Astrocyte (in vitro differentiated cells and primary cell): ENCODE results near the gene CROCC. TPM values are rescaled to one million over a fixed set of nuclear protein-coding genes. Genes with fewer than 3 reads are reported as not detected.

ENCODE experiments used
- DNase-seq: peaks from one replicate; pipeline ENCODE4 v3.0.0-alpha.2; 2010; ENCODE audit warnings: low read depth
- FAIRE-seq: peaks from 2 replicates; lab custom pipeline; 2011; peaks lifted over from hg19 to GRCh38; lab: Jason Lieb, UNC
- H2AFZ ChIP-seq: 2 replicates; pipeline ENCODE4 v1.6.0; 2012; ENCODE audit warnings: low read depth, low read length, inconsistent platforms
- H3K27ac ChIP-seq: 2 replicates; pipeline ENCODE4 v1.5.1; 2011; ENCODE audit warnings: low read depth, low read length, inconsistent platforms
- H3K27me3 ChIP-seq: 2 replicates; pipeline ENCODE4 v1.6.0; 2011; ENCODE audit warnings: low read length, inconsistent platforms; ENCODE audit not compliant: insufficient read depth
- H3K36me3 ChIP-seq: 2 replicates; pipeline ENCODE4 v1.5.1; 2011; ENCODE audit warnings: low read length, inconsistent platforms; ENCODE audit not compliant: insufficient read depth
- H3K4me1 ChIP-seq: 2 replicates; pipeline ENCODE4 v1.5.1; 2011; ENCODE audit warnings: low read length, inconsistent platforms; ENCODE audit not compliant: insufficient read depth
- H3K4me2 ChIP-seq: 2 replicates; pipeline ENCODE4 v1.6.0; 2012; ENCODE audit warnings: low read length, inconsistent platforms
- H3K4me3 ChIP-seq: 2 replicates; pipeline ENCODE4 v1.5.1; 2011; ENCODE audit warnings: low read depth, mild to moderate bottlenecking, low read length, inconsistent platforms; ENCODE audit not compliant: insufficient read depth
- H3K79me2 ChIP-seq: 2 replicates; pipeline ENCODE4 v1.6.0; 2012; ENCODE audit warnings: mild to moderate bottlenecking, low read length, inconsistent platforms; ENCODE audit not compliant: insufficient read depth
- H3K9ac ChIP-seq: 2 replicates; pipeline ENCODE4 v1.6.0; 2012; ENCODE audit warnings: mild to moderate bottlenecking, low read length, inconsistent platforms
- H3K9me3 ChIP-seq: 2 replicates; pipeline ENCODE4 v1.5.1; 2012; ENCODE audit warnings: low read depth, mild to moderate bottlenecking, low read length, inconsistent platforms; ENCODE audit not compliant: insufficient read depth
- H4K20me1 ChIP-seq: 2 replicates; pipeline ENCODE4 v1.6.0; 2012; ENCODE audit warnings: low read length, inconsistent platforms; ENCODE audit not compliant: insufficient read depth
- H3K27ac Mint-ChIP-seq: one replicate; pipeline ENCODE4 v1.8.0; 2021; ENCODE audit warnings: mild to moderate bottlenecking, mixed read lengths; ENCODE audit not compliant: unreplicated experiment
- H3K27me3 Mint-ChIP-seq: one replicate; pipeline ENCODE4 v1.8.0; 2021; ENCODE audit warnings: low read depth, mixed read lengths; ENCODE audit not compliant: unreplicated experiment
- H3K36me3 Mint-ChIP-seq: one replicate; pipeline ENCODE4 v1.8.0; 2021; ENCODE audit warnings: low read depth, mixed read lengths; ENCODE audit not compliant: unreplicated experiment
- H3K4me1 Mint-ChIP-seq: one replicate; pipeline ENCODE4 v1.8.0; 2021; ENCODE audit warnings: low read depth, mixed read lengths; ENCODE audit not compliant: unreplicated experiment
- H3K4me3 Mint-ChIP-seq: one replicate; pipeline ENCODE4 v1.8.0; 2021; ENCODE audit warnings: mild to moderate bottlenecking, moderate library complexity, mixed read lengths; ENCODE audit not compliant: unreplicated experiment
- H3K9me3 Mint-ChIP-seq: one replicate; pipeline ENCODE4 v1.8.0; 2021; ENCODE audit warnings: mild to moderate bottlenecking, mixed read lengths; ENCODE audit not compliant: unreplicated experiment
- CTCF ChIP-seq: IDR thresholded peaks from 2 replicates; pipeline ENCODE4 v1.5.1; 2011; ENCODE audit warnings: low read depth, mild to moderate bottlenecking, inconsistent platforms, low read length, moderate library complexity; ENCODE audit not compliant: insufficient read depth
- EZH2 ChIP-seq: IDR thresholded peaks from 2 replicates; pipeline ENCODE4 v1.6.1; 2012; ENCODE audit warnings: mild to moderate bottlenecking, low read length, inconsistent platforms; ENCODE audit not compliant: insufficient read depth
- total RNA-seq: library from RNA; stranded (reverse); gene quantifications from 2 replicates; pipeline ENCODE4 v1.2.1, GENCODE V29; 2021

The CROCC gene
- total RNA-seq, 1 donor from 2014 or later, result 12.1 TPM

DNA sequence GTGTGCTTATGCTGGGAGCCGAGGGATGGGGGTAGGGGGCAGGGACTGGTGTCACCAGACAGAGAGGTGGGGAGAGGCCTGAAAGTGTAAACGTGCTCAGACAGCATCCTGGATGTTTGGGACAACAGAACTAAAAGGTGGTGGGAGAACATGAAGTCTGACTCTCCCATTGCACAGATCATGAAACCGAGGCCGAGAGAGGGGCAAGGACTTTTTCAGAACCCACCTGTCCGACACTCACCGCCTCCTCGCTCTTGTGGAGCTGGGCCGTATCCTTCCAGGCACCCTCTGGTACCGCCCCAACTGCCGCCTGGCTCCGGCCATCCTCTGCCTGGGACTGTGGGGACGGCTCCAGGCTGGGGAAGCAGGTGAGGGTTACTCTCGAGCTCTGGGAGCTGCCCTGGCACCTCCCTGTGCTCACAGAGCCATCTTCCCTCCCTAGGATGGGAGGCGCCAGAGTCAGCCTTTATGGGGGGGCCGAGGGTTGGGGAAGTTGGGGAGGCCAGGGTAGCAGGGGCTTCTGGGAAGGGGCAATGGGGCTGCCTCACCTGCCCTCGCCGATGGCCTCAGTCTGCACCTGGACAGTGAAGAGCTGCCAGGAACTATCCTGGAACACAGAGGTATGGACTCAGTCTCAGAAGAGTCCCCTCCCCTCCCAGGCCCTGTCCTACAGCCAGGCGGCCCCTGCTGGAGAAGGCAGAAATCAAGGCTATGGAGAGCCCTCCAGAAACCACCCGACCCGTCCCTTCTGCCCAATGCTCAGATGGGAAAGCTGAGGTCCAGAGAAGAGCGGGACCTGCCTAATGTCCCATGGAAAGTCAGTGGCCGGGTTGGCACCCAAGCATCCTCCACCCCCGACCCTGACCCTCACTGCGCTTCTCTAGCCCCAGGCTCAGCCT, 83.0 kb downstream of the CROCC start:
- FAIRE-seq (no peak), DNase-seq (no peak)
- Mint-ChIP-seq H3K27me3 (no peaks in the 10 kb centered on the region), H3K27ac (no peak overlapping the region), H3K4me3 (no peak overlapping the region), H3K9me3 (no peaks in the 10 kb centered on the region), H3K4me1 (peaks cover 1% of the 10 kb centered on the region), H3K36me3 (peaks cover 20% of the 10 kb centered on the region)
- H3K4me3 ChIP-seq, result no peak overlapping the region
- no peaks in the 10 kb centered on the region for H3K9me3 ChIP-seq
- no peaks in the 10 kb centered on the region for H3K27me3 ChIP-seq
- peak overlapping the region; percentile 31 for H3K27ac ChIP-seq
- peaks cover 56% of the 10 kb centered on the region for H4K20me1 ChIP-seq
- H3K36me3 ChIP-seq, result peaks cover 12% of the 10 kb centered on the region
- H3K4me1 ChIP-seq, result peaks cover 14% of the 10 kb centered on the region
- peak overlapping the region; percentile 28 for H3K4me2 ChIP-seq
- H3K9ac ChIP-seq, result peak overlapping the region; percentile 64
- H3K79me2 ChIP-seq, result peaks cover 17% of the 10 kb centered on the region
- TF ChIP-seq CTCF (no peak), EZH2 (no peak)
- H2AFZ ChIP-seq, result no peak overlapping the region

DNA sequence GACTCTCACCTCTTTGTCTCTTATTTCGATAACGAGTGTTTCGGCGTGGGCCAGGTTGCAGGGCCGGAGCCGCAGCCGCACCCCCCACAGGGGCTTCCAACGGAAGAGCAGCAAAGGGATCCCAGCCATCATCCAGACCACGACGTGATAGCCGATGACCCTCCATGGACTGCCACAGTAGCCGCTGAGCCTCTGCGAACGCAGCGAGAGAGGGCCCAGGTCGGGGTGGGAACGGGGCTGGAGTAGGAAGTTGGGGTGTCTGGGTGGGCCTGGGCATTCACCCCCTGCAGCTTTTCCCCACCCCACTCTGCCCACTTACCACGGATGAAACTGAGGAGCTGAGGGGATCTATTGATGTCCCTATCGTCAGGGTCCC, 83.6 kb downstream of the CROCC start:
- H3K27ac Mint-ChIP-seq, result no peak overlapping the region
- H3K36me3 Mint-ChIP-seq, result peaks cover 20% of the 10 kb centered on the region
- no peak overlapping the region for H3K4me2 ChIP-seq
- TF ChIP-seq CTCF, result no peak
- TF ChIP-seq EZH2, result no peak
- peaks cover 2% of the 10 kb centered on the region for H3K4me1 Mint-ChIP-seq
- no peak overlapping the region for H2AFZ ChIP-seq
- no peaks in the 10 kb centered on the region for H3K9me3 ChIP-seq
- H3K79me2 ChIP-seq, result peaks cover 23% of the 10 kb centered on the region
- H3K27me3 Mint-ChIP-seq, result no peaks in the 10 kb centered on the region
- no peaks in the 10 kb centered on the region for H3K27me3 ChIP-seq
- no peak overlapping the region for H3K9ac ChIP-seq
- H3K4me1 ChIP-seq, result peaks cover 19% of the 10 kb centered on the region
- peaks cover 62% of the 10 kb centered on the region for H4K20me1 ChIP-seq
- no peak overlapping the region for H3K4me3 Mint-ChIP-seq
- H3K4me3 ChIP-seq, result no peak overlapping the region
- DNase-seq, result no peak
- no peak overlapping the region for H3K27ac ChIP-seq
- FAIRE-seq, result no peak
- H3K9me3 Mint-ChIP-seq, result no peaks in the 10 kb centered on the region
- H3K36me3 ChIP-seq, result peaks cover 12% of the 10 kb centered on the region

GRCh38 chr1:17007121-17007520, 85.4 kb downstream of the CROCC start:
- H3K27ac ChIP-seq, result no peak overlapping the region
- no peak overlapping the region for H3K4me2 ChIP-seq
- no peaks in the 10 kb centered on the region for H3K27me3 ChIP-seq
- H3K4me3 Mint-ChIP-seq, result no peak overlapping the region
- H3K27ac Mint-ChIP-seq, result no peak overlapping the region
- H3K4me1 Mint-ChIP-seq, result peaks cover 5% of the 10 kb centered on the region
- peaks cover 64% of the 10 kb centered on the region for H4K20me1 ChIP-seq
- H3K36me3 Mint-ChIP-seq, result peaks cover 14% of the 10 kb centered on the region
- H3K9me3 ChIP-seq, result no peaks in the 10 kb centered on the region
- no peaks in the 10 kb centered on the region for H3K27me3 Mint-ChIP-seq
- H2AFZ ChIP-seq, result no peak overlapping the region
- H3K4me3 ChIP-seq, result no peak overlapping the region
- no peaks in the 10 kb centered on the region for H3K9me3 Mint-ChIP-seq
- H3K79me2 ChIP-seq, result peaks cover 35% of the 10 kb centered on the region
- peaks cover 12% of the 10 kb centered on the region for H3K36me3 ChIP-seq
- H3K9ac ChIP-seq, result no peak overlapping the region
- DNase-seq (no peak), FAIRE-seq (no peak)
- TF ChIP-seq EZH2, result no peak
- TF ChIP-seq CTCF, result no peak
- H3K4me1 ChIP-seq, result peaks cover 31% of the 10 kb centered on the region
